ENCODE data around the gene FAM9A.

DNA sequence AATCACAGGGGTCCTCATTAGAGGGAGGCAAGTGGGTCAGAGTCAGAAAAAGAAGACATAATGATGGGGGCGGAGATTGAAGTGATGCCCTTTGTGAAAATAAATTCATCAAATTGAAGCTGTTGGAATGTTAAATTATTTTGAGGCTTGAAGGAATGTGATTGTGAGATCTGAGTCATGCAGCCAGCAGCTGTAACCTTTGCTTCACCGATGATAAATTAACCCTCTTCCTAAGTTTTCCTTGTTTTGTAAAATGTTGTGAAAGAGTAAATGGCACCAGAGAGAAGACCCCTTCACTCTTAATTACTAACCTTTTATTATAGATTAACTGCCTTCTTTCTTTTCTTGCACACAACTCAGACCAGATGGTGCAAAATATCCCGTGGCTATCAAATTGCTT is 47.7 kb upstream of the FAM9A start:
- TF ChIP-seq JUN (IDR thresholded peaks at IDR 0.05) (0 out of 5 replicates have a peak, but pooled peaks of 1 of the 2 experiments have one; percentile 20), POLR2A (IDR thresholded peaks at IDR 0.05; ENCODE audit: low read length) (no peak), CHD4 (IDR thresholded peaks at IDR 0.05; ENCODE audit: borderline replicate concordance) (no peak), KDM1A (IDR thresholded peaks at IDR 0.05; ENCODE audit: low read depth) (no peak)
- TF ChIP-seq, protein P1, sequence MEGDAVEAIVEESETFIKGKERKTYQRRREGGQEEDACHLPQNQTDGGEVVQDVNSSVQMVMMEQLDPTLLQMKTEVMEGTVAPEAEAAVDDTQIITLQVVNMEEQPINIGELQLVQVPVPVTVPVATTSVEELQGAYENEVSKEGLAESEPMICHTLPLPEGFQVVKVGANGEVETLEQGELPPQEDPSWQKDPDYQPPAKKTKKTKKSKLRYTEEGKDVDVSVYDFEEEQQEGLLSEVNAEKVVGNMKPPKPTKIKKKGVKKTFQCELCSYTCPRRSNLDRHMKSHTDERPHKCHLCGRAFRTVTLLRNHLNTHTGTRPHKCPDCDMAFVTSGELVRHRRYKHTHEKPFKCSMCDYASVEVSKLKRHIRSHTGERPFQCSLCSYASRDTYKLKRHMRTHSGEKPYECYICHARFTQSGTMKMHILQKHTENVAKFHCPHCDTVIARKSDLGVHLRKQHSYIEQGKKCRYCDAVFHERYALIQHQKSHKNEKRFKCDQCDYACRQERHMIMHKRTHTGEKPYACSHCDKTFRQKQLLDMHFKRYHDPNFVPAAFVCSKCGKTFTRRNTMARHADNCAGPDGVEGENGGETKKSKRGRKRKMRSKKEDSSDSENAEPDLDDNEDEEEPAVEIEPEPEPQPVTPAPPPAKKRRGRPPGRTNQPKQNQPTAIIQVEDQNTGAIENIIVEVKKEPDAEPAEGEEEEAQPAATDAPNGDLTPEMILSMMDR (IDR thresholded peaks at IDR 0.05): no peak
- TF ChIP-seq, protein P2, sequence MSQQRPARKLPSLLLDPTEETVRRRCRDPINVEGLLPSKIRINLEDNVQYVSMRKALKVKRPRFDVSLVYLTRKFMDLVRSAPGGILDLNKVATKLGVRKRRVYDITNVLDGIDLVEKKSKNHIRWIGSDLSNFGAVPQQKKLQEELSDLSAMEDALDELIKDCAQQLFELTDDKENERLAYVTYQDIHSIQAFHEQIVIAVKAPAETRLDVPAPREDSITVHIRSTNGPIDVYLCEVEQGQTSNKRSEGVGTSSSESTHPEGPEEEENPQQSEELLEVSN (IDR thresholded peaks at IDR 0.05; ENCODE audit: borderline replicate concordance, low read depth): no peak

All from A549 (cell line).